ENCODE data around the gene RBM10. TPM values are rescaled to one million over a fixed set of nuclear protein-coding genes. Genes with fewer than 3 reads are reported as not detected.
A peak's percentile ranks its signal among the peaks of the same experiment; 100 is the strongest.
"Not testable (repeated sequence)": the region's sequence is repeated elsewhere in the genome, so short reads cannot be mapped to it uniquely, and the experiment has no call there.

Gene RBM10
- total and polyA plus RNA-seq, 3 donors from 2014 or later: 20.4 to 41.3 (median 28.5) TPM

- Histone ChIP-seq H3K9me3 (no peaks in the 10 kb centered on the region), H3K4me3 (no peak overlapping the region), H3K4me1 (no peaks in the 10 kb centered on the region), H3K27me3 (no peaks in the 10 kb centered on the region), H3K27ac (no peak overlapping the region), H3K36me3 (ENCODE audit: low read depth, missing control alignments) (no peaks in the 10 kb centered on the region)
- no peak for DNase-seq
- WGBS, 2 donors: 76 to 85% methylated on average over 5 of the region's 5 CpGs
- no peak for TF ChIP-seq CTCF (IDR thresholded peaks at IDR 0.05)
- TF ChIP-seq POLR2A (IDR thresholded peaks at IDR 0.05): no peak
- intact Hi-C loops (cut with DNase I; ENCODE audit: low total_unique reads): no loop called here
Observed at GRCh38 chrX:47133493-47133892, 11.5 kb upstream of the RBM10 start.

- intact Hi-C loops (cut with DNase I; ENCODE audit: low total_unique reads); H3K27ac ChIP-seq; DNase-seq; H3K4me1 ChIP-seq; H3K27me3 ChIP-seq; H3K4me3 ChIP-seq; H3K36me3 ChIP-seq (ENCODE audit: low read depth, missing control alignments); H3K9me3 ChIP-seq: not testable (repeated sequence)
- 80 to 85% methylated on average over 5 of the region's 5 CpGs for WGBS, 2 donors
Observed at GRCh38 chrX:47135650-47136049, 9.4 kb upstream of the RBM10 start.

GRCh38 chrX:47138171-47138570 lies 6.8 kb upstream of the RBM10 start:
- H3K4me3 ChIP-seq: no peak overlapping the region
- no peak overlapping the region for H3K27ac ChIP-seq
- TF ChIP-seq CTCF (IDR thresholded peaks at IDR 0.05): no peak
- no peak for TF ChIP-seq POLR2A (IDR thresholded peaks at IDR 0.05)
- no peaks in the 10 kb centered on the region for H3K4me1 ChIP-seq
- H3K36me3 ChIP-seq (ENCODE audit: low read depth, missing control alignments): no peaks in the 10 kb centered on the region
- intact Hi-C loops (cut with DNase I; ENCODE audit: low total_unique reads): no loop called here
- 78 to 84% methylated on average over 4 to 6 of the region's 6 CpGs for WGBS, 2 donors
- no peaks in the 10 kb centered on the region for H3K27me3 ChIP-seq
- H3K9me3 ChIP-seq: no peaks in the 10 kb centered on the region
- no peak for DNase-seq

- peak overlapping the region; percentile 73 to 77 for H3K4me3 ChIP-seq
- H3K36me3 ChIP-seq (ENCODE audit: low read depth, missing control alignments): no peaks in the 10 kb centered on the region
- no peaks in the 10 kb centered on the region for H3K9me3 ChIP-seq
- H3K4me1 ChIP-seq: peaks cover 7% of the 10 kb centered on the region
- TF ChIP-seq POLR2A (IDR thresholded peaks at IDR 0.05) (no peak), CTCF (IDR thresholded peaks at IDR 0.05) (no peak)
- intact Hi-C loops (cut with DNase I; ENCODE audit: low total_unique reads): no loop called here
- H3K27me3 ChIP-seq: no peaks in the 10 kb centered on the region
- 3 to 13% methylated on average over 14 to 30 of the region's 46 CpGs for whole genome bisulfite sequencing, 2 donors
- H3K27ac ChIP-seq: peak overlapping the region; percentile 93 to 96
- DNase-seq: peak; percentile 36
Observed at GRCh38 chrX:47143894-47144625, 961 bp upstream of the RBM10 start.

- Histone ChIP-seq H3K4me1 (peaks cover 7% of the 10 kb centered on the region), H3K36me3 (ENCODE audit: low read depth, missing control alignments) (no peaks in the 10 kb centered on the region), H3K27ac (peak overlapping the region; percentile 93 to 96), H3K4me3 (peak overlapping the region; percentile 73 to 77), H3K27me3 (no peaks in the 10 kb centered on the region), H3K9me3 (no peaks in the 10 kb centered on the region)
- TF ChIP-seq POLR2A (IDR thresholded peaks at IDR 0.05) (no peak), CTCF (IDR thresholded peaks at IDR 0.05) (no peak)
- intact Hi-C loops (cut with DNase I; ENCODE audit: low total_unique reads): no loop called here
- DNase-seq: peak; percentile 23
- WGBS, 2 donors: 0 to 2% methylated on average over 11 to 33 of the region's 39 CpGs
Observed at GRCh38 chrX:47145395-47146120, 537 bp downstream of the RBM10 start.

All from testis (tissue), 3 donors.